Fibroblast of villous mesenchyme (primary cell): ENCODE results near the gene CDH24. TPM values are rescaled to one million over a fixed set of nuclear protein-coding genes. Genes with fewer than 3 reads are reported as not detected.

Experiments
- DNase-seq: peaks from one replicate; pipeline ENCODE4 v3.0.0-alpha.2; 2010; ENCODE audit warnings: low read depth
- H3K4me3 ChIP-seq: 2 replicates; pipeline ENCODE4 v1.5.1; 2011; ENCODE audit warnings: low read depth, mild to moderate bottlenecking, low read length
- CTCF ChIP-seq: IDR thresholded peaks from 2 replicates; pipeline ENCODE4 v1.5.1; 2012; ENCODE audit warnings: low read depth, mild to moderate bottlenecking, low read length; ENCODE audit not compliant: insufficient read depth
- total RNA-seq: library from RNA; depleted of rRNA; stranded (reverse); fragments of >200 nt; gene quantifications from 2 replicates; pipeline ENCODE4 v1.2.3, GENCODE V29; 2012

The CDH24 gene
- total RNA-seq, 1 donor = 10.8 TPM

- DNase-seq = no peak
- H3K4me3 ChIP-seq = no peak overlapping the region
- TF ChIP-seq CTCF = no peak
Observed at GRCh38 chr14:23051141-23052057, 5.9 kb downstream of the CDH24 start.

GRCh38 chr14:23049011-23049410, 8.3 kb downstream of the CDH24 start:
- TF ChIP-seq CTCF = no peak
- H3K4me3 ChIP-seq = no peak overlapping the region
- no peak for DNase-seq

- DNase-seq = no peak
- no peak overlapping the region for H3K4me3 ChIP-seq
Observed at GRCh38 chr14:23047751-23048693, 9.3 kb downstream of the CDH24 start.

GRCh38 chr14:23047034-23047634, 10.2 kb downstream of the CDH24 start:
- no peak for DNase-seq
- no peak for TF ChIP-seq CTCF
- H3K4me3 ChIP-seq = no peak overlapping the region

More at GRCh38 chr14:23047751-23048693, 9.3 kb downstream of the CDH24 start:
- TF ChIP-seq CTCF = no peak

- H3K4me3 ChIP-seq = no peak overlapping the region
- TF ChIP-seq CTCF = no peak
- DNase-seq = no peak
Observed at GRCh38 chr14:23045419-23046357, 11.6 kb downstream of the CDH24 start.
